ENCODE results near the gene PLN.

PLN gene

DNA sequence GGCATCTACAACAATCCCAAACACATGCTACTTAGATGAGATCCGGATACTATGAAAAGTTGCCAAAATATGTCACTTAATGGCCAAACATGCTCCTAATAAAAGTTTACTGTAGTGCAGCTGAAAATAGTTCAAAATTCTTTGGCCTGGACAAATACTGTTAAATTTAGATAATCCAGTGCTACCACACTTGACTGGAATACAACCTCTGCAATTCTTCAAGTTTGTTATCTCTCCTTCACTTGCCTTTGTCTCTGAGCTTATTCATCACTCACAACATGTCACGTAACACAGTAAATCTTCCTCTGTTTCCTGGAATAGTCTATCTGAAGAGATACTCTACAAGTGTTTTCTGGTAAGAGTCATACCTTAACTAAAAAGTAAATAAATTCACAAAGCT is 10.5 kb upstream of the PLN start:
- no peaks in the 10 kb centered on the region for H3K9me3 ChIP-seq (ENCODE audit: insufficient read depth, low read length)
- no peak overlapping the region for H3K9ac ChIP-seq (ENCODE audit: insufficient read length, low read depth)
- no peak overlapping the region for H3K4me3 ChIP-seq (ENCODE audit: insufficient read length, low read depth)
- no peaks in the 10 kb centered on the region for H3K4me1 ChIP-seq (ENCODE audit: insufficient read depth, insufficient read length)
- DNase-seq (ENCODE audit: low read depth, low spot score): no peak
- no peak for TF ChIP-seq YY1 (IDR thresholded peaks at IDR 0.05; ENCODE audit: insufficient read depth, insufficient read length)
- no peak for TF ChIP-seq ZNF274 (IDR thresholded peaks at IDR 0.05; ENCODE audit: low read depth, low read length)
- H3K27me3 ChIP-seq (ENCODE audit: insufficient read depth, insufficient read length): no peaks in the 10 kb centered on the region
- H3K36me3 ChIP-seq (ENCODE audit: insufficient read depth, insufficient read length, low read length): no peaks in the 10 kb centered on the region

DNA sequence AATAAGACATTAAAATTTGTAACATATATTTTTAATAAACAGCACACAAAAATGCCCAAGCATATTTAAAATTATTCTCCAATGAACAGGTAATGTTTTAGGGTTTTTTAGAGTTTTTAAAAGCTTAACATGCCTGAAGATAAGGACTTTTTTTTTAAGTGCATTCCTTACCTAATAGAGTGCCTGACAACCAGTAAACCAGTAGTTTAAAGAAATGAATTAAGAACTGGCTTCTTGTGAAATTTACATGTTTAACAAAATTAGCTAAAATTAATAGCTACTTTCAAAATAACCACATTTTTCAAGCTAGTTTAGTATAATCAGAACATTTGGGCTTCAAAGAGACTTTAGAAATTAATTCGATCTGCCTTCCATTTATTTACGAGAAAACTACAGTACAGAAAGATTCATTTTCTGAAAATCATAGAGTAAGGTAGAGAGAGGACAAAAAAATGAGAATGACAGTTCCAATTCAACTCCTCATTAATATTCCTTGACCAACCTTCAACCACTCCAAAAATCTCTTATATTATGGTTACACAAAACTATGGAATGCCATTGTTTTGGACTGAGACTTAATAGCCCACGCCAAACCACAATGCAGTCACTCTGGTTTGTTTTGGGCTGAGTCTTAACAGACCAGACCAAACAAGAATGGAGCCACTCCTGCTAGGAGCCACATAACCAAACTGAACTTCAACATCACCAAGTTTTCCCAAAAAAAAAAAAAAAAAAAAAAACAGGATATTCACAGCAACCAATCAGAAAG is 5.7 kb upstream of the PLN start:
- H3K27me3 ChIP-seq (ENCODE audit: insufficient read depth, insufficient read length): no peaks in the 10 kb centered on the region
- no peak overlapping the region for H3K4me3 ChIP-seq (ENCODE audit: insufficient read length, low read depth)
- no peaks in the 10 kb centered on the region for H3K9me3 ChIP-seq (ENCODE audit: insufficient read depth, low read length)
- TF ChIP-seq YY1 (IDR thresholded peaks at IDR 0.05; ENCODE audit: insufficient read depth, insufficient read length) (no peak), SUZ12 (IDR thresholded peaks at IDR 0.05; ENCODE audit: extremely low read depth, insufficient read depth, insufficient read length) (no peak), ZNF274 (IDR thresholded peaks at IDR 0.05; ENCODE audit: low read depth, low read length) (no peak)
- H3K4me1 ChIP-seq (ENCODE audit: insufficient read depth, insufficient read length): no peaks in the 10 kb centered on the region
- no peak for DNase-seq (ENCODE audit: low read depth, low spot score)
- no peaks in the 10 kb centered on the region for H3K36me3 ChIP-seq (ENCODE audit: insufficient read depth, insufficient read length, low read length)
- no peak overlapping the region for H3K9ac ChIP-seq (ENCODE audit: insufficient read length, low read depth)

DNA sequence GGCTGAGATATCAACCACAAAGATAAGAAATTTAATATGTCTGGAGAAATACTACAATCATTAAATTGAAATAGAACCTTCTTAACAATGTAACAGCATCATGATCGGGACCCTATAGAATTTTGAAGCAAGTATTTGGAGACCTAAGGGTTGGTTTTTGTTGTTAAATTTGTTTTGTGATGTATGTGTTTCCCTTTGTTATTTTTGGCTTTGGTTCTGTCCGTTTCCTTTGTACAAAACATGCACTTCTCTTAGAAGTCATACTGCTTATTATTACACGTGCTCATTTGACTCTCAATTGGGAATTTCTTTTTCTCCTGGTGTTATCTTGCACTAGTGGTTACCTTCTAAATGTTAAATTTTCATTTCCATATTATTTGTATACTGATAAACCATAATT is 4.0 kb upstream of the PLN start:
- no peak for TF ChIP-seq ZNF274 (IDR thresholded peaks at IDR 0.05; ENCODE audit: low read depth, low read length)
- DNase-seq (ENCODE audit: low read depth, low spot score): no peak
- H3K9me3 ChIP-seq (ENCODE audit: insufficient read depth, low read length): no peaks in the 10 kb centered on the region
- H3K9ac ChIP-seq (ENCODE audit: insufficient read length, low read depth): no peak overlapping the region
- H3K36me3 ChIP-seq (ENCODE audit: insufficient read depth, insufficient read length, low read length): no peaks in the 10 kb centered on the region
- H3K4me3 ChIP-seq (ENCODE audit: insufficient read length, low read depth): no peak overlapping the region
- no peaks in the 10 kb centered on the region for H3K4me1 ChIP-seq (ENCODE audit: insufficient read depth, insufficient read length)
- no peaks in the 10 kb centered on the region for H3K27me3 ChIP-seq (ENCODE audit: insufficient read depth, insufficient read length)

DNA sequence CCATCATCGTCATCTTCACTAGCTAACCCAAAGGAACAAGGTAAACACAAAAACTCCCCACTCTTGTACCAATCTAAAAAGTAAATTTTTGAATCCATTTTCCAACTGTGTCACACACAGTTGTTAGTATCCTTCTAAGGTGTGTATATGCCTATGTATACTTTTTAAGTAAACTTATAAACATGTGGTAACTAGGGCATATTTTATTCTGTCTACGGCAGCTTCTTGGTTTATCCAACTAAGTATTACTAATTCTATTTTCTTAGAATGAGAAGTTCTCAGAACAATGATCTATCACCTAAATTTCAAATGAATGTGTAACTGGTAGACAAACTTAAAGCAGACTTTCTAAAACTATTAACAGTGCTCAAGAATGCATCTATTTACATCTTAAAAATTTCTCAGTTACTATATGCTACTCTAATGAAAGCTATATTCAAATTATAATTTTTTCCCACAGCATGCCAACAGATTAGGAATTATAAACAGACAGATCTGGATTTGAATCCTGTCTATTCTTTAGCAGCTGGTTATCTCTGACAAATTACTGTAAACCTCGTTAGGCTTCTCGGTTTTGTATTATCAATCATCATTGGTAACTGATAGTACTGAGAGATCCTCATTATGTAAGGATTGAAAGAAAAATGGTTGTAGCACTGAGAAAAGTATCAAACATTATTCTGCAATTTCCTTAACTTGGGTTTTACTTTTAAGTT is 1.8 kb upstream of the PLN start:
- no peaks in the 10 kb centered on the region for H3K9me3 ChIP-seq (ENCODE audit: insufficient read depth, low read length)
- H3K27me3 ChIP-seq (ENCODE audit: insufficient read depth, insufficient read length): no peaks in the 10 kb centered on the region
- no peak for DNase-seq (ENCODE audit: low read depth, low spot score)
- no peaks in the 10 kb centered on the region for H3K4me1 ChIP-seq (ENCODE audit: insufficient read depth, insufficient read length)
- H3K9ac ChIP-seq (ENCODE audit: insufficient read length, low read depth): no peak overlapping the region
- no peak for TF ChIP-seq ZNF274 (IDR thresholded peaks at IDR 0.05; ENCODE audit: low read depth, low read length)
- no peak for TF ChIP-seq SUZ12 (IDR thresholded peaks at IDR 0.05; ENCODE audit: extremely low read depth, insufficient read depth, insufficient read length)
- TF ChIP-seq YY1 (IDR thresholded peaks at IDR 0.05; ENCODE audit: insufficient read depth, insufficient read length): no peak
- H3K4me3 ChIP-seq (ENCODE audit: insufficient read length, low read depth): no peak overlapping the region
- no peaks in the 10 kb centered on the region for H3K36me3 ChIP-seq (ENCODE audit: insufficient read depth, insufficient read length, low read length)

DNA sequence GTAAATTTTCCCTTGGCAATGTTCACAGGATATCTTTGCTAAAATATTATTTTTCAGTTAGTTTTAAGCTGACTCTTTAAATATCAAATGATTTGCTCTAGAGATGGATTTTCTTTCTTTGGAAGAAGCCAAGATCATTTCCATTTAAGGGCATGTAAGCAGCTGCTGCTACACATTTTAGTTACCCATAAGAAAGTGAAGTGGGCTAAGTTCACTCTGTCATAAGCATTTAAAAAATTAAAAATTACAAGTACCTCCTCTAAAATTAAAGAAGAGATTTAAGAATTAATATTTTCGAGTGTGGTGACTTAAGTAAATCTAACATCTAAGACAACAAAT is 1.2 kb upstream of the PLN start:
- no peak for DNase-seq (ENCODE audit: low read depth, low spot score)
- no peaks in the 10 kb centered on the region for H3K27me3 ChIP-seq (ENCODE audit: insufficient read depth, insufficient read length)
- no peaks in the 10 kb centered on the region for H3K36me3 ChIP-seq (ENCODE audit: insufficient read depth, insufficient read length, low read length)
- no peaks in the 10 kb centered on the region for H3K4me1 ChIP-seq (ENCODE audit: insufficient read depth, insufficient read length)
- H3K4me3 ChIP-seq (ENCODE audit: insufficient read length, low read depth): no peak overlapping the region
- no peak overlapping the region for H3K9ac ChIP-seq (ENCODE audit: insufficient read length, low read depth)
- H3K9me3 ChIP-seq (ENCODE audit: insufficient read depth, low read length): no peaks in the 10 kb centered on the region
- TF ChIP-seq ZNF274 (IDR thresholded peaks at IDR 0.05; ENCODE audit: low read depth, low read length) (no peak), SUZ12 (IDR thresholded peaks at IDR 0.05; ENCODE audit: extremely low read depth, insufficient read depth, insufficient read length) (no peak), YY1 (IDR thresholded peaks at IDR 0.05; ENCODE audit: insufficient read depth, insufficient read length) (no peak)

DNA sequence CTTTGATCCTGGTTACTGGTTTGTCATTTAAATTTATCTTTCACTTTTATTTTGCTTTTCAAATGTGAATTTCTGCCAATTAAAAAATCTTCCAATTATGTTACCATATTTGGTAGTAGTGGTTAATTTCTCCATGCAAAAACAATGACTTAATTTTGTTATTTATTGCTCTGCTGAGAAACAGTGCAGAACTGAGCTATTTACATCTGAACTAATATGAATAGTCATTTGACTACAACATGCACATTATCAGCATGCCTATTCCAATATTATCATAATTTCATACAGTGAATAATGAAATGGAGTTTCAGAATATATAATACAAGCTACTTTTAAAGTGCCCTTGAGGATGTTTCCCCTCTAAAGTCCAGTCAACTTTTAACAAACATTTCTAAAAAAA is 517 bp downstream of the PLN start:
- Histone ChIP-seq H3K4me3 (ENCODE audit: insufficient read length, low read depth) (no peak overlapping the region), H3K9me3 (ENCODE audit: insufficient read depth, low read length) (no peaks in the 10 kb centered on the region), H3K9ac (ENCODE audit: insufficient read length, low read depth) (no peak overlapping the region), H3K4me1 (ENCODE audit: insufficient read depth, insufficient read length) (no peaks in the 10 kb centered on the region), H3K27me3 (ENCODE audit: insufficient read depth, insufficient read length) (no peaks in the 10 kb centered on the region), H3K36me3 (ENCODE audit: insufficient read depth, insufficient read length, low read length) (no peaks in the 10 kb centered on the region)
- DNase-seq (ENCODE audit: low read depth, low spot score): no peak
- TF ChIP-seq YY1 (IDR thresholded peaks at IDR 0.05; ENCODE audit: insufficient read depth, insufficient read length): no peak

DNA sequence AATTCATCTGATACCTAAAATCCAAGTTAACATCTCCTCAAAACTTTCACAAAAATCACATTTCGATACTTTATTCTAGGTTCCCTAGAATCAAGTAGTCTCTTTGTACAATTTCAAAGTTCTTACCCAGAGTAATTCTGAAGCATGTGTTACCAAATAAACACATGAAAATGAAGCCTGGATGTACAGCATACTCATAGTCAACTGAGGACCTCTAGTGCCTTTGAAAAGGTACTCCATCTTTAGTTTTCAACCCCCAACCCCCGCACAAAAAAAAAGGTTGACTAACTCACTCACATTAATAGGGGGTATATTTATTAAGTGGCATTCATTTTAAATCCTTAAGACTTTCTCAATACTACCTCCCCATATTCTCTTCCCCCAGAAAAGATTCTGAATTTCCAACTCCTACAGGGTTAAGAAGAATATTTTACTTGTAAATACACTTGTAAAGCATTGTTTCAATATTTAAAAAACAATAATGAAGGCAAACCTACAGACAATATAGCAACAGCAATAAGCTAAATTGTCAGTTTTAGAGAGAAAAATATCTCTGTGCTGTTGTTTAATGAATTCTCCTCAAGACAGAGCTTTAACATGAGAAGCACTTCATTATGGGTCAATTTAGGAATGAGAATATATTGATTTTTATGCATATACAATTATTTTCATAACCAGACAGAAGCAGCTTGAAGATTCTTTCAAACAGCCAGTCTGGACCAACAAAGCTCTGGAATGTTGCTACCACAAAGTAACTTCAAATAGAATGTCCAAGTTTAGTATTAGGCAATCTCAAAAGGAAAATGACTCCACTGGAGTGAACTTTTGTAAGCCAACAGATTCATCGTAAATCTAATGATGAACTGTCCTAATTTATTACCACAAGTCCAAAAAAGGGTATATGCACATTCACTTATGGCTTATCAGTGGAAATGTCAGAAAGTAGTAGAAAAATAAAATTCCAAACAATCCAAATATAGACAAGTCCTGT is 3.3 kb downstream of the PLN start:
- H3K4me1 ChIP-seq (ENCODE audit: insufficient read depth, insufficient read length): no peaks in the 10 kb centered on the region
- TF ChIP-seq ZNF274 (IDR thresholded peaks at IDR 0.05; ENCODE audit: low read depth, low read length) (no peak), SUZ12 (IDR thresholded peaks at IDR 0.05; ENCODE audit: extremely low read depth, insufficient read depth, insufficient read length) (no peak), YY1 (IDR thresholded peaks at IDR 0.05; ENCODE audit: insufficient read depth, insufficient read length) (no peak)
- H3K4me3 ChIP-seq (ENCODE audit: insufficient read length, low read depth): no peak overlapping the region
- DNase-seq (ENCODE audit: low read depth, low spot score): peak; percentile 9
- H3K9ac ChIP-seq (ENCODE audit: insufficient read length, low read depth): no peak overlapping the region
- H3K36me3 ChIP-seq (ENCODE audit: insufficient read depth, insufficient read length, low read length): no peaks in the 10 kb centered on the region
- no peaks in the 10 kb centered on the region for H3K9me3 ChIP-seq (ENCODE audit: insufficient read depth, low read length)
- H3K27me3 ChIP-seq (ENCODE audit: insufficient read depth, insufficient read length): no peaks in the 10 kb centered on the region

All from NT2/D1 (cell line).